K562 (cell line): Measurements from ENCODE around the gene IGF1R. TPM values are rescaled to one million over a fixed set of nuclear protein-coding genes. Genes with fewer than 3 reads are reported as not detected.

Experiments
- ATAC-seq: fragments of 200-7000 bp; cut with Tn5 transposase; 3 replicates; pipeline ENCODE4 v1.9.1; 2020; ENCODE audit warnings: moderate library complexity
- BruUV-seq: library from RNA; stranded (reverse); fragments of 400-500 nt; replicated peaks from 2 replicates; lab custom pipeline; 2021; lab: Mats Ljungman, UMichigan
- CTCF ChIA-PET: fragments of 300-600 bp; formaldehyde crosslinking; extraction: SDS; loops from one replicate; lab custom pipeline; 2021; ENCODE audit warnings: low intra/inter-chr PET ratio; lab: Yijun Ruan, JAX
- POLR2A ChIA-PET: fragments of 300-600, 350-650 bp; sonication (Branson Sonifier 250); formaldehyde crosslinking; extraction: SDS; loops from one replicate; lab custom pipeline; 2021; ENCODE audit warnings: antibody characterized with exemption, inconsistent platforms; lab: Yijun Ruan, JAX
- DNase-seq, 4 experiments: peaks; one replicate each; pipeline versions ENCODE4 v3.0.0 to v3.0.0-alpha.2; 2011 to 2018; ENCODE audit warnings: low spot score in 3 of 4, mixed read lengths in 3 of 4; ENCODE audit errors: extremely low read depth in 1 of 4
- FAIRE-seq: peaks from 2 replicates; lab custom pipeline; 2011; peaks lifted over from hg19 to GRCh38; lab: Jason Lieb, UNC
- H2AFZ ChIP-seq: 2 replicates; pipeline ENCODE4 v1.6.0; 2011; ENCODE audit warnings: low read depth, low read length, control low read depth, inconsistent platforms
- H3K27ac ChIP-seq: fragments of 200-600 bp; 3 replicates; pipeline ENCODE4 v1.8.0; 2011; ENCODE audit warnings: low read depth, mild to moderate bottlenecking, control low read depth, inconsistent platforms, low read length, moderate library complexity, mixed read lengths; ENCODE audit errors: extremely low read depth
- H3K27me3 ChIP-seq, 2 experiments: fragments of 300-600 bp in 1 of 2; 2 replicates in 1 of 2; 3 replicates in 1 of 2; pipeline versions ENCODE4 v1.6.0 to v1.8.0; 2011; ENCODE audit warnings: inconsistent platforms in 2 of 2, low read length in 2 of 2, mild to moderate bottlenecking in 1 of 2, mixed read lengths in 1 of 2, moderate library complexity in 1 of 2; ENCODE audit not compliant: control insufficient read depth in 2 of 2, insufficient read depth in 2 of 2
- H3K36me3 ChIP-seq: fragments of 300-600 bp; 3 replicates; pipeline ENCODE4 v1.8.0; 2011; ENCODE audit warnings: mild to moderate bottlenecking, low read length, inconsistent platforms; ENCODE audit not compliant: control insufficient read depth, insufficient read depth
- H3K4me1 ChIP-seq, 2 experiments: fragments of 200-600 bp in 1 of 2; replicated peaks in 1 of 2; 2 replicates in 1 of 2; 3 replicates in 1 of 2; pipeline versions ENCODE4 v1.5.1 to v1.8.0; 2011; ENCODE audit warnings: inconsistent platforms in 2 of 2, low read length in 2 of 2, mild to moderate bottlenecking in 1 of 2, mixed read lengths in 1 of 2, moderate library complexity in 1 of 2; ENCODE audit not compliant: control insufficient read depth in 2 of 2, insufficient read depth in 2 of 2
- H3K4me2 ChIP-seq: 2 replicates; pipeline ENCODE4 v1.6.1; 2011; ENCODE audit warnings: low read length, control low read depth, inconsistent platforms, mixed read lengths; ENCODE audit not compliant: insufficient read depth
- H3K4me3 ChIP-seq: fragments of 200-600 bp; sonication (generic), shearing (Covaris generic); 2 replicates; pipeline ENCODE4 v1.5.1; 2016; ENCODE audit warnings: control low read depth, inconsistent platforms
- H3K79me2 ChIP-seq: fragments of 200-600 bp; 3 replicates; pipeline ENCODE4 v1.8.0; 2011; ENCODE audit warnings: low read length, inconsistent platforms; ENCODE audit not compliant: control insufficient read depth, insufficient read depth
- H3K9ac ChIP-seq, 2 experiments: 2 replicates each; pipeline versions ENCODE4 v1.6.0 to v1.6.1; 2011; ENCODE audit warnings: low read depth in 2 of 2, low read length in 2 of 2, control low read depth in 1 of 2, inconsistent platforms in 1 of 2, mild to moderate bottlenecking in 1 of 2, mixed read lengths in 1 of 2; ENCODE audit not compliant: insufficient read depth in 1 of 2
- H3K9me1 ChIP-seq: one replicate; pipeline ENCODE4 v1.6.0; 2011; ENCODE audit warnings: inconsistent platforms, mild to moderate bottlenecking, low read length, moderate library complexity; ENCODE audit not compliant: control insufficient read depth, insufficient read depth
- H3K9me3 ChIP-seq: replicated peaks from 2 replicates; pipeline ENCODE4 v1.5.1; 2011; ENCODE audit warnings: low read depth, low read length, inconsistent platforms; ENCODE audit not compliant: control insufficient read depth, insufficient read depth
- H4K20me1 ChIP-seq: replicated peaks from 2 replicates; pipeline ENCODE4 v1.6.1; 2011; ENCODE audit warnings: low read length, inconsistent platforms, mixed read lengths; ENCODE audit not compliant: control insufficient read depth, insufficient read depth
- KLF13 ChIP-seq: fragments of 450-650 bp; IDR thresholded peaks from 2 replicates; pipeline ENCODE4 v1.6.1; 2016; ENCODE audit warnings: missing genetic modification characterization, low read depth, mild to moderate bottlenecking, missing compliant biosample characterization, moderate library complexity, borderline replicate concordance
- PHB2 ChIP-seq: fragments of 450-650 bp; IDR thresholded peaks from 2 replicates; pipeline ENCODE4 v1.6.1; 2017; ENCODE audit warnings: low read depth
- POLR2H ChIP-seq: IDR thresholded peaks from 2 replicates; pipeline ENCODE4 v1.6.1; 2016; ENCODE audit warnings: missing genetic modification characterization, low read depth, mild to moderate bottlenecking, control low read depth, missing compliant biosample characterization, moderate library complexity
- PURB ChIP-seq: sonication (generic); formaldehyde crosslinking; IDR thresholded peaks from 2 replicates; pipeline ENCODE4 v1.9.0; 2021; ENCODE audit warnings: low read depth, mild to moderate bottlenecking, missing genetic modification reagents
- PYGO2 ChIP-seq: fragments of 450-650 bp; IDR thresholded peaks from 2 replicates; pipeline ENCODE4 v1.6.1; 2016; ENCODE audit warnings: mild to moderate bottlenecking, missing genetic modification characterization, moderate library complexity, missing compliant biosample characterization
- SIN3B ChIP-seq: fragments of 450-650 bp; IDR thresholded peaks from 2 replicates; pipeline ENCODE4 v1.6.1; 2017; ENCODE audit warnings: low read depth, mild to moderate bottlenecking, moderate library complexity
- ZNF146 ChIP-seq: IDR thresholded peaks from one replicate; pipeline ENCODE4 v1.6.1; 2018; ENCODE audit warnings: missing compliant biosample characterization; ENCODE audit not compliant: unreplicated experiment
- WGBS: fragments of 100-300 bp; shearing (Covaris generic); methylation state at CpG from one replicate; pipeline ENCODE4 v1.1.6; 2016; ENCODE audit warnings: low coverage, mixed read lengths; ENCODE audit not compliant: insufficient coverage; ENCODE audit errors: missing lambda C conversion rate; 5-methylcytosine and 5-hydroxymethylcytosine counted together
- in situ Hi-C: fragments of 300-500 bp; cut with MboI; formaldehyde crosslinking; loops from 4 replicates; pipeline ENCODE4 v1.15.0; 2018; ENCODE audit warnings: inconsistent platforms, mixed read lengths
- intact Hi-C: fragments of 100-400 bp; cut with micrococcal nuclease; formaldehyde crosslinking; loops from 2 replicates; pipeline ENCODE4 v1.14.2; 2022
- polyA plus RNA-seq, 8 experiments: library from polyadenylated mRNA; depleted of rRNA in 4 of 8; stranded (reverse) in 5 of 8; unstranded in 3 of 8; fragments of >200 nt; fragmentation: Nextera tagmentation in 2 of 8; fragmentation: Illumina TruSeq in 1 of 8; extraction: Ambion mirVana in 2 of 8; extraction: Trizol in 1 of 8; gene quantifications; 2 replicates each; pipeline versions ENCODE4 v1.2.1 to v1.2.3, GENCODE V29; 2011 to 2014; ENCODE audit warnings: inconsistent platforms in 1 of 8, missing spikeins in 1 of 8
- total RNA-seq, 7 experiments: library from RNA; depleted of rRNA in 6 of 7; stranded (reverse); fragments of >200 nt in 6 of 7; fragmentation: Illumina TruSeq in 2 of 7; extraction: Trizol in 2 of 7; gene quantifications; 2 replicates each; pipeline versions ENCODE4 v1.2.1 to v1.2.3, GENCODE V29; 2011 to 2021; ENCODE audit warnings: low replicate concordance in 1 of 7

Gene IGF1R
- total and polyA plus RNA-seq, 9 of the 15 experiments (the other 6 are each of a cell fraction or from before 2014, with no cell fraction given), result 0.35 to 8.0 (median 1.6) TPM

DNA sequence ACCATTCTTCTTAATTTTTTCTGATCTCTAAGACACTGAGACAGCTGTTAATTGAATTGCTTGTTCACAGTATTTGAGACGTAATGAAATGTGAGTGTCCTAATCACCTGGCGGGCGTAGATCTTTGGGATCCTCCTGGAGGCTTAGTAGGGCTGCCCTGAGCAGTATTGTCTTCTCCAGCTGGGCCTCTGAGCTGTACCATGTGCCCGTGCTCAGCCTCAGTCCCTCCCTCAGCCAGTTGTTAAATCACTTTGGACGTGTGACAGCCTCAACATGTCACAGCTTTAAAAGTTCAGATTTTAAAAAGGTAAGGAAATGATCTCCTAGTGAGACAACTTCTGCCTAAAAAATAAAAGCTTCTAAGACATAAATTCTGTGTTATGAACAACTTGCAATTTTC lies 35.5 kb downstream of the IGF1R start:
- H3K9ac ChIP-seq, result no peak overlapping the region
- TF ChIP-seq PHB2 (no peak), SIN3B (no peak), ZNF146 (CRISPR knock-in tag) (no peak), POLR2H (no peak), KLF13 (tag) (no peak), PURB (CRISPR knock-in tag) (no peak), PYGO2 (tag) (no peak)
- TF ChIP-seq, all 486 proteins: peak for 0
- CTCF ChIA-PET, result no interaction called here
- H4K20me1 ChIP-seq, result peaks cover 19% of the 10 kb centered on the region
- peaks cover 4 to 26% of the 10 kb centered on the region in 2 experiments; a peak in 4 of 5 replicates for H3K27me3 ChIP-seq
- no peaks in the 10 kb centered on the region for H3K79me2 ChIP-seq
- in situ Hi-C loops (no loop called here), intact Hi-C loops (no loop called here)
- DNase-seq (no peak), ATAC-seq (no peak), FAIRE-seq (no peak)
- POLR2A ChIA-PET, result interaction anchor here (0.5 kb wide), 1 partner anchor 280 kb away, joined by 3 read pairs; no protein-coding TSS in a partner anchor
- BruUV-seq, result no TSS peak
- no peaks in the 10 kb centered on the region for H3K9me3 ChIP-seq
- WGBS, result 3% methylated on average over 5 of the region's 5 CpGs
- no peak overlapping the region for H3K4me3 ChIP-seq
- H3K27ac ChIP-seq, result no peak overlapping the region
- H3K4me2 ChIP-seq, result no peak overlapping the region
- no peaks in the 10 kb centered on the region for H3K9me1 ChIP-seq
- H3K36me3 ChIP-seq, result no peaks in the 10 kb centered on the region
- no peak overlapping the region for H2AFZ ChIP-seq
- no peaks in the 10 kb centered on the region for H3K4me1 ChIP-seq
